Measurements from ENCODE around the gene DHRSX. TPM values are rescaled to one million over a fixed set of nuclear protein-coding genes. Genes with fewer than 3 reads are reported as not detected.
"Not testable (repeated sequence)": the region's sequence is repeated elsewhere in the genome, so short reads cannot be mapped to it uniquely, and the experiment has no call there.

DHRSX gene
- total RNA-seq, 1 donor from 2014 or later, result 31.8 TPM

DNA sequence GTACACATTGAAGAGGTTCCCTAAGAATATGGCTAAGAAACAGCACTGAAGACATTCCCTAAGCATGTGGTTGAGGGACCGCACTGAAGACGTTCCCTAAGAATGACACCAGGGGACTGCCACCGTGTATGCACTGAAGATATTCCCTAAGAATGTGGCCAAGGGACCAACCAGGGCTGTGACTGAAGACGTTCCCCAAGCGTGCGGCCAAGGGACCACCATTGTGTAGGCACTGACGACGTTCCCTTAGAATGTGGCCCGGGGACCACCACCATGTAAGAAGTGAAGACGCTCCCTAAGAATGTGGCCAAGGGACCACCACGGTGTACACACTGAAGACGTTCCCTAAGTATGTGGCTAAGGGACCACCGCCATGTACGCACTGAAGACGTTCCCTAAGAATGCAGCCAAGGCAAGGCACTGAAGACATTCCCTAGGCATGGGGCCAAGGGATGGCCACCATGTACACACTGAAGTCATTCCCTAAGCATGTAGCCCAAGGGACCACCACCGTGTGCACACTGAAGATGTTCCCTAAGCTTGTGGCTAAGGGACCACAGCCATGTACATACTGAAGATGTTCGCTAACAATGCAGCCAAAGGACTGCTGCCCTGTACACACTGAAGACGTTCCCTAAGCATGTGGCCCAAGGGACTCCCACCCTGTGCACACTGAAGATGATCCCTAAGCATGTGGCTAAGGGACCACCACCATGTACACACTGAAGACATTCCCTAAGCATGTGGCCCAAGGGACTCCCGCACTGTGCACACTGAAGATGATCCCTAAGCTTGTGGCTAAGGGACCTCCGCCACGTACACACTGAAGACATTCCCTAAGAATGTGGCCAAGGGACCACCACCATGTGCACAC lies 22.0 kb downstream of the DHRSX start:
- Histone ChIP-seq H3K4me3 (no peak overlapping the region), H2AFZ (replicated peaks) (no peak overlapping the region), H3K79me2 (ENCODE audit: low read depth) (peaks cover 95% of the 10 kb centered on the region), H3K27me3 (no peaks in the 10 kb centered on the region), H3K9ac (no peak overlapping the region), H3K9me3 (ENCODE audit: low read depth) (no peaks in the 10 kb centered on the region), H3K4me1 (peaks cover 7% of the 10 kb centered on the region), H3K4me2 (no peak overlapping the region), H3F3A (ENCODE audit: low read depth) (peaks cover 14% of the 10 kb centered on the region), H3K27ac (no peak overlapping the region), H3K36me3 (no peaks in the 10 kb centered on the region), H4K20me1 (ENCODE audit: low read depth) (no peaks in the 10 kb centered on the region)
- peaks cover 7% of the 10 kb centered on the region for H3K9me3 Mint-ChIP-seq
- TF ChIP-seq, protein P1, sequence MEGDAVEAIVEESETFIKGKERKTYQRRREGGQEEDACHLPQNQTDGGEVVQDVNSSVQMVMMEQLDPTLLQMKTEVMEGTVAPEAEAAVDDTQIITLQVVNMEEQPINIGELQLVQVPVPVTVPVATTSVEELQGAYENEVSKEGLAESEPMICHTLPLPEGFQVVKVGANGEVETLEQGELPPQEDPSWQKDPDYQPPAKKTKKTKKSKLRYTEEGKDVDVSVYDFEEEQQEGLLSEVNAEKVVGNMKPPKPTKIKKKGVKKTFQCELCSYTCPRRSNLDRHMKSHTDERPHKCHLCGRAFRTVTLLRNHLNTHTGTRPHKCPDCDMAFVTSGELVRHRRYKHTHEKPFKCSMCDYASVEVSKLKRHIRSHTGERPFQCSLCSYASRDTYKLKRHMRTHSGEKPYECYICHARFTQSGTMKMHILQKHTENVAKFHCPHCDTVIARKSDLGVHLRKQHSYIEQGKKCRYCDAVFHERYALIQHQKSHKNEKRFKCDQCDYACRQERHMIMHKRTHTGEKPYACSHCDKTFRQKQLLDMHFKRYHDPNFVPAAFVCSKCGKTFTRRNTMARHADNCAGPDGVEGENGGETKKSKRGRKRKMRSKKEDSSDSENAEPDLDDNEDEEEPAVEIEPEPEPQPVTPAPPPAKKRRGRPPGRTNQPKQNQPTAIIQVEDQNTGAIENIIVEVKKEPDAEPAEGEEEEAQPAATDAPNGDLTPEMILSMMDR (IDR thresholded peaks at IDR 0.05), result no peak
- no peak for TF ChIP-seq EZH2 (IDR thresholded peaks at IDR 0.05)
- no peak for TF ChIP-seq EZH2phosphoT487 (IDR thresholded peaks at IDR 0.05)
- peaks cover 9% of the 10 kb centered on the region for H3K4me1 Mint-ChIP-seq
- peak overlapping the region; percentile 40 for H3K27ac Mint-ChIP-seq
- H3K27me3 Mint-ChIP-seq (ENCODE audit: insufficient read depth, low read depth), result peaks cover 7% of the 10 kb centered on the region
- H3K4me3 Mint-ChIP-seq, result no peak overlapping the region
- H3K36me3 Mint-ChIP-seq, result peaks cover 32% of the 10 kb centered on the region
- DNase-seq (ENCODE audit: low spot score), result no peak

DNA sequence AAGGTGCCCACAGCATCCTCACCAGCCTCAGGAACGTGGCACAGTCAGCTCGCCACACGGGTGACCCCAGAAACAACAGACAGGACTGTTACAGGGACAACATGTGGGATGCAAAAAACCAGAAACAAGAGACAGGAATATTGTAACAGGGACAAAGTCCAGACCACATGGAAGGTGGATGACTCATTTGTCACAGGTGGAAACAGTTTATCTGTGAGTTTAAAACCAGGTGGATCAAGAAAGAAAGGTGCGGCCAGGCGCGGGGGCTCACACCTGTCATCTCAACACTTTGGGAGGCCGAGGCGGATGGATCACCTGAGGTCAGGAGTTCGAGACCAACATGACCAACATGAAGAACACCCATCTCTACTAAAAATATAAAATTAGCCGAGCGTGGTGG lies 23.5 kb downstream of the DHRSX start:
- not testable (repeated sequence) for H3K4me1 ChIP-seq; H3K27me3 Mint-ChIP-seq (ENCODE audit: insufficient read depth, low read depth); H4K20me1 ChIP-seq (ENCODE audit: low read depth); H3K4me3 ChIP-seq; H3K27ac Mint-ChIP-seq; H3K36me3 ChIP-seq; H2AFZ ChIP-seq (replicated peaks); H3K27me3 ChIP-seq; DNase-seq (ENCODE audit: low spot score); H3K4me1 Mint-ChIP-seq; H3K4me3 Mint-ChIP-seq; H3K27ac ChIP-seq; H3K9ac ChIP-seq; H3K9me3 ChIP-seq (ENCODE audit: low read depth); H3K4me2 ChIP-seq; H3K9me3 Mint-ChIP-seq
- peaks cover 32% of the 10 kb centered on the region for H3K36me3 Mint-ChIP-seq
- H3K79me2 ChIP-seq (ENCODE audit: low read depth), result peaks cover 83% of the 10 kb centered on the region
- H3F3A ChIP-seq (ENCODE audit: low read depth), result peaks cover 14% of the 10 kb centered on the region

DNA sequence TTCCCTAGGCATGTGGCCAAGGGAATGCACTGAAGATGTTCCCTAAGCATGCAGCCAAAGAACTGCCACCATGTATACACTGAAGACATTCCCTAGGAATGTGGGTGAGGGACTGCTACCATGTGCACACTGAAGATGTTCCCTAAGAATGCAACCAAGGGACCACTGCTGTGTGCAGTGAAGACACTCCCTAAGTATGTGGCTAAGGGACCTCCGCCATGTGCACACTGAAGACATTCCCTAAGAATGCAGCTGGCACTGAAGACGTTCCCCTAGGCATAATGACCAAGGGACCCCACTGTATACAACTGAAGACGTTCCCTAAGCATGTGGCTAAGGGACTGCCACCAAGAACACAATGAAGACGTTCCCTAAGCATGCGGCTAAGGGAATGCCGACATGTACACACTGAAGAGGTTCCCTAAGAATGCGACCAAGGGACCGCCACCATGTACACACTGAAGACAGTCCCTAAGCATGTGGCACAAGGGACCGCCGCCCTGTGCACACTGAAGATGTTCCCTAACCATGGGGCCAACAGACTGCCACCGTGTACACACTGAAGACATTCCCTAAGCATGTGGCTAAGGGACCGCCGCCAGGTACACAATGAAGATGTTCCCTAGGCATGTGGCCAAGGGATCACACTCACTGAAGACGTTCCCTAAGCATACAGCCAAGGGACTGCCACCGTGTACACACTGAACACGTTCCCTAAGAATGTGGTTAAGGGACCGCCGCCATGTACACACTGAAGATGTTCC lies 25.6 kb downstream of the DHRSX start:
- H3K27ac ChIP-seq, result no peak overlapping the region

More for the DNA sequence above, 25.6 kb downstream of the DHRSX start:
- Histone ChIP-seq H4K20me1 (ENCODE audit: low read depth) (no peaks in the 10 kb centered on the region), H3K9me3 (ENCODE audit: low read depth) (no peaks in the 10 kb centered on the region), H3K9ac (no peak overlapping the region), H3K4me2 (no peak overlapping the region), H3K79me2 (ENCODE audit: low read depth) (peaks cover 84% of the 10 kb centered on the region), H3K4me3 (no peak overlapping the region), H3F3A (ENCODE audit: low read depth) (peaks cover 10% of the 10 kb centered on the region), H2AFZ (replicated peaks) (no peak overlapping the region), H3K36me3 (no peaks in the 10 kb centered on the region), H3K4me1 (no peaks in the 10 kb centered on the region), H3K27me3 (no peaks in the 10 kb centered on the region)
- DNase-seq (ENCODE audit: low spot score), result no peak
- peaks cover 29% of the 10 kb centered on the region for H3K36me3 Mint-ChIP-seq
- H3K27me3 Mint-ChIP-seq (ENCODE audit: insufficient read depth, low read depth), result peaks cover 7% of the 10 kb centered on the region
- peaks cover 7% of the 10 kb centered on the region for H3K4me1 Mint-ChIP-seq
- peak overlapping the region; percentile 27 for H3K27ac Mint-ChIP-seq
- H3K4me3 Mint-ChIP-seq, result no peak overlapping the region
- H3K9me3 Mint-ChIP-seq, result peaks cover 6% of the 10 kb centered on the region
- TF ChIP-seq, protein P1 (IDR thresholded peaks at IDR 0.05), result no peak
- TF ChIP-seq EZH2 (IDR thresholded peaks at IDR 0.05), result no peak
- TF ChIP-seq EZH2phosphoT487 (IDR thresholded peaks at IDR 0.05), result no peak

All from neural progenitor cell (in vitro differentiated cells).